ENCODE data around the gene ELMOD3.

Gene ELMOD3

DNA sequence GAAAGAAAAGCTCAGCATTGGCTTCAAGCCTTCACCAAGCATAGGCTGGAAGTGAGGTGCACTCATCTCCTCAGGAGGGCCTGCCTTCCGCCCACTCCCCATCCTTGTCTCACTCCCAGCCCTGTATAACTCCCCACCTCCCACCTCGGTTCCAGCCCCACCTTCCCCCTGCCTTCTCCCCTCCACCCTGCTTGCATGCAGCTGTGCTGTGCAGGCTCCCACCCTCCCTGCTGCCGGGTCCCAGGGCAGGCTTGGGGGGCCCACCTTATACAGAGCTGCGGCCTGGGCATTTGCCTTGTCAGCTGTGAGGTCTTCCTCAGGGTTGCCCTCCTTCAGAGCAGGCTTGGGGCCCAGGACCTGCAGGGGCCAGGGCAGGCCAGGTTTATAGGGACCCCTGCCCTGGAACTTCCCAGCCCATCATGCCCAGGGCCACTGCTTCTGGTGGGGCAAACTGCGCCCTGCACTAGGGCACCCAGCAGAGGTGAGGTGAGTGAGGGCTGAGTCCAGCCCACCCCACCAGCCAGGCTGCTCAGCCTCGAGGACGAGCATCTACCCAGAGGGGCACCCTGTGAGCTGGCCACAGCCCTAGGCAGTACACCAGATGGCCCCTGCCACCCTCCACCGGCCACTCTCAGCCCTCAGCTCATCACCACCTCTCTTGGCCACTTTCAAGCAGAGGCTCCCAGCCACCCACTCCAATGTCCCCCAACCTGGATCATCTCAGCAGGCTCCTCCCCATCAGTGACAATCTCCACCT is 44.0 kb downstream of the ELMOD3 start:
- DNase-seq (ENCODE audit: low read depth), result no peak
- TF ChIP-seq, protein P1, sequence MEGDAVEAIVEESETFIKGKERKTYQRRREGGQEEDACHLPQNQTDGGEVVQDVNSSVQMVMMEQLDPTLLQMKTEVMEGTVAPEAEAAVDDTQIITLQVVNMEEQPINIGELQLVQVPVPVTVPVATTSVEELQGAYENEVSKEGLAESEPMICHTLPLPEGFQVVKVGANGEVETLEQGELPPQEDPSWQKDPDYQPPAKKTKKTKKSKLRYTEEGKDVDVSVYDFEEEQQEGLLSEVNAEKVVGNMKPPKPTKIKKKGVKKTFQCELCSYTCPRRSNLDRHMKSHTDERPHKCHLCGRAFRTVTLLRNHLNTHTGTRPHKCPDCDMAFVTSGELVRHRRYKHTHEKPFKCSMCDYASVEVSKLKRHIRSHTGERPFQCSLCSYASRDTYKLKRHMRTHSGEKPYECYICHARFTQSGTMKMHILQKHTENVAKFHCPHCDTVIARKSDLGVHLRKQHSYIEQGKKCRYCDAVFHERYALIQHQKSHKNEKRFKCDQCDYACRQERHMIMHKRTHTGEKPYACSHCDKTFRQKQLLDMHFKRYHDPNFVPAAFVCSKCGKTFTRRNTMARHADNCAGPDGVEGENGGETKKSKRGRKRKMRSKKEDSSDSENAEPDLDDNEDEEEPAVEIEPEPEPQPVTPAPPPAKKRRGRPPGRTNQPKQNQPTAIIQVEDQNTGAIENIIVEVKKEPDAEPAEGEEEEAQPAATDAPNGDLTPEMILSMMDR (conservative IDR thresholded peaks at IDR 0.05; ENCODE audit: low read depth, low read length), result no peak
- no peak overlapping the region for H3K4me3 ChIP-seq (ENCODE audit: low read depth, low read length)

DNA sequence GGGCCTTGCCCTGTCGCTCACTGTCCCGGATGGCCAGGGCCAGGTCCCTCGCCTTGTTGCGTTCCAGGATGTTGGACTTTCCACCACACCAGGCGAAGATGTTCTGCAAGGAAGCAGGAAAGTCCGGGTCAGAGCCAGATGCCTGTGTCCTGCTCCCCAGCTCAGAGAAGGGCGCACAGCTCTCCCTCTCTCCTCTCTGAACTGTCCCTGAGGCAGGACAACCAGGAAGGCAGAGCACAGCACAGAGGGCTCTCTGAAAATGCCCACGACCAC is 44.5 kb downstream of the ELMOD3 start:
- DNase-seq (ENCODE audit: low read depth), result no peak
- no peak overlapping the region for H3K4me3 ChIP-seq (ENCODE audit: low read depth, low read length)
- TF ChIP-seq, protein P1 (conservative IDR thresholded peaks at IDR 0.05; ENCODE audit: low read depth, low read length), result no peak

DNA sequence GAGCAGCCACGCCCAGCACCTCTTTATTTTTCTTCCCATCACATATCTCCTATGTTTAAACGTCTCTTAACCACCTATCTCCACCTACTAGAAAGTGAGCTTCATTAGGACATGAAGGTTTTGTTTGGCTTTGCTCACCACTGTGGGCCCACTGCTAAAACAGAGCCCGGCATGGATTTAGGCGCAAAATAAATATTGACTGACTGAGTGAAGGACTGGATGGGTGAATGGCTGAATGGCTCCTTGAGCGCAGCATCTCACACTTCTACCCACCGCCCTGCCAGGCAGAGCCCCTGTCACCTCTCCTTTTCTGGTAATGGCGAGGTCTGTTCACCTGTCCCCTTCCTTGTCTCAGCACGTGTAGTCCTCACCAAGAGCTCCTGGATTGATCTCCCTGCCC is 45.5 kb downstream of the ELMOD3 start:
- no peak overlapping the region for H3K4me3 ChIP-seq (ENCODE audit: low read depth, low read length)
- TF ChIP-seq, protein P1 (conservative IDR thresholded peaks at IDR 0.05; ENCODE audit: low read depth, low read length), result no peak
- no peak for DNase-seq (ENCODE audit: low read depth)

DNA sequence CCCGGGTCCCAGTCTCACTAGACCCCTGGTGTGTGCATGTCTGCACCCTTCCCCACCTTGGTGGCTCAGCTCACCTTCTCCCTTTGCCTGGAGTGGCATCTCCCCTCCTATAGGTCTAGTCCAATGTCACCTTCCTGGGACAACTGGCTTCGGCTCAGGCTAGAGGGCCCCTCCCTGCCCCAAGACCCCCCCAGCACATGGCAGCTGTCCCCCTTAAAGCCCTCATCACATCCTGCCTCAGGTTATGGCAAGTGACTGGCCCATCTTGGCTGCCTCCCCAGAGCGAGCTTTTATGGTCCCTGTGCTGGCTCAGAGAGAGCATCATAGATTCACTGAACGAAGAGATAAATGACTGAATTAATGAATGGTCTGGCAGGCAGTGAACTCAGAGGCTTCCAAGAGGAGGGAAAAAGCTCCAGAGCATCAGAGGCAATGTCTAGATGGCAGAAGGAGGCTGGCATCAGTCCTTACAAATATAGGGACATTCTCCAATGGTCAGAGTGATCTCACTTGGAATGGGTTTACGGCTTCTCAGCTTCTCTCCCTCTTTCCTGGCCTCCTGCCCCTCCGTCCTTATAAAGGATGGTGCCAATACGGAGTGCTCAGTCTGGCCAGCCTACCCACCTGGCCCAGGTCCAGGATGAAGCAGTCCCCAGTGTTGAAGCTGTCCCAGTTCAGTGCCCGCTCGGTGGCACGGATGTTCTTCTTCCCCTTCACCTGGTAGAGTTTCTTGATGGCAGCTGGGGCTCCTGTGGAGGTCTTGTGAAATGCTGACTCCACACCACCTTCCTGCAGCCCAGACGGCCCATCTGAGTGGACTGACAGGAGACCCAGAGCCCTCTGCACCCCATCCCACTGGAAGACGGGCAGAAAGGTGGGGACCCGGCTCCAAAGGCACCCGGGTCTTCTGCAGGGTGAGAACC is 46.2 kb downstream of the ELMOD3 start:
- no peak overlapping the region for H3K4me3 ChIP-seq (ENCODE audit: low read depth, low read length)
- no peak for DNase-seq (ENCODE audit: low read depth)
- TF ChIP-seq, protein P1 (conservative IDR thresholded peaks at IDR 0.05; ENCODE audit: low read depth, low read length), result no peak

DNA sequence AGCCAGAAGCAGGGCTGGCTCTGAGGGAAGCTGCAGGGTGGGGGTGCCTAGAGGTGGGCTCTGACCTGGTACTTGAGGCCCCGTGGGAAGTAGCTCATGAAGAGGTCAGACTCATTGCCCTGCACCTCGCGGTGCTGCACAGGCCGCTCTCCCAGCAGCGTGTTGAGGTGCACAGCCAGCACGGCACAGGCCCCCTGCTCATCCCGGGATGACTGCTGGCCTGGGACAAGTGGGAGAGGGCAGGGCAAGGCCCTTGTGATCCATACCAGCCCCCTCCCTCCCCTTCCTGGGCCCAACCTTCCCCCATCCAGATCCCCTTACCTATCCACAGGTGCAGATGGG is 46.9 kb downstream of the ELMOD3 start:
- H3K4me3 ChIP-seq (ENCODE audit: low read depth, low read length), result no peak overlapping the region
- TF ChIP-seq, protein P1 (conservative IDR thresholded peaks at IDR 0.05; ENCODE audit: low read depth, low read length), result no peak
- no peak for DNase-seq (ENCODE audit: low read depth)

DNA sequence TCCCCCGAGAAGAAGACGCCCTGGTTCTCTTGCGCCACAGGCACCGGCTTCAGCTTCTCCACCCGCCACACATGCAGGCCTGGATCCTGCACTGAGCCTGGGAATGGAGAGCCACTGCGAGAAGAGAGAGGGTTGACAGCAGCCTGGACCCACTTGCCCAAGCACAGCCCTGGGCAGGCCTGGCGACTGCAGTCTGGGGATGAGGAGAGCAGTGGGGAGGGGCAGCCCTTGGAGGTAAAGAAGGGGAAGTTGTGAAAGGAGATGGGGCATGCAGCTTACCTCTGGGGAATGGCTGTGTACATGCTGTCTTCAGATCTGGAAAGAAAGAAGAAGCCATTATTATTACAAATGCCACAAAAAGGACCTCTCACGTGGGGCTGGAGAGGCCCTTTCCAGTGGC is 47.3 kb downstream of the ELMOD3 start:
- TF ChIP-seq, protein P1 (conservative IDR thresholded peaks at IDR 0.05; ENCODE audit: low read depth, low read length), result no peak
- H3K4me3 ChIP-seq (ENCODE audit: low read depth, low read length), result no peak overlapping the region

More for the DNA sequence above, 47.3 kb downstream of the ELMOD3 start:
- no peak for DNase-seq (ENCODE audit: low read depth)

Data from choroid plexus epithelial cell (primary cell).